Chondrocyte (in vitro differentiated cells): Measurements from ENCODE around the gene TMEM87B. TPM values are rescaled to one million over a fixed set of nuclear protein-coding genes. Genes with fewer than 3 reads are reported as not detected.

Experiments used
- DNase-seq: peaks from one replicate; pipeline ENCODE4 v3.0.0; 2021; ENCODE audit warnings: mixed read lengths, low spot score
- H3K27ac Mint-ChIP-seq: one replicate; pipeline ENCODE4 v1.8.0; 2021; ENCODE audit warnings: mild to moderate bottlenecking, moderate library complexity, mixed read lengths; ENCODE audit not compliant: unreplicated experiment
- H3K27me3 Mint-ChIP-seq: 2 replicates; pipeline ENCODE4 v1.8.0; 2021; ENCODE audit warnings: low read depth, mixed read lengths
- H3K36me3 Mint-ChIP-seq: 2 replicates; pipeline ENCODE4 v1.8.0; 2021; ENCODE audit warnings: low read depth, mixed read lengths
- H3K4me1 Mint-ChIP-seq: 2 replicates; pipeline ENCODE4 v1.8.0; 2021; ENCODE audit warnings: low read depth, mild to moderate bottlenecking, mixed read lengths
- H3K4me3 Mint-ChIP-seq: one replicate; pipeline ENCODE4 v1.8.0; 2021; ENCODE audit warnings: mild to moderate bottlenecking, moderate library complexity, mixed read lengths; ENCODE audit not compliant: unreplicated experiment
- H3K9me3 Mint-ChIP-seq: 2 replicates; pipeline ENCODE4 v1.8.0; 2021; ENCODE audit warnings: low read depth, mixed read lengths
- total RNA-seq: library from RNA; stranded (reverse); gene quantifications from 3 replicates; pipeline ENCODE4 v1.2.1, GENCODE V29; 2021
- TF ChIP-seq, protein P1 (sequence below): fragments of 200-600 bp; sonication (generic); IDR thresholded peaks from 2 replicates; pipeline ENCODE4 v1.5.0; 2021; ENCODE audit warnings: antibody characterized with exemption, mild to moderate bottlenecking, moderate library complexity

Gene TMEM87B
- total RNA-seq, 1 donor from 2014 or later: 19.4 TPM

- Mint-ChIP-seq H3K36me3 (peaks cover 4% of the 10 kb centered on the region), H3K27ac (no peak overlapping the region)
- DNase-seq: no peak
Observed at GRCh38 chr2:112024896-112025491, 30.1 kb upstream of the TMEM87B start.

DNA sequence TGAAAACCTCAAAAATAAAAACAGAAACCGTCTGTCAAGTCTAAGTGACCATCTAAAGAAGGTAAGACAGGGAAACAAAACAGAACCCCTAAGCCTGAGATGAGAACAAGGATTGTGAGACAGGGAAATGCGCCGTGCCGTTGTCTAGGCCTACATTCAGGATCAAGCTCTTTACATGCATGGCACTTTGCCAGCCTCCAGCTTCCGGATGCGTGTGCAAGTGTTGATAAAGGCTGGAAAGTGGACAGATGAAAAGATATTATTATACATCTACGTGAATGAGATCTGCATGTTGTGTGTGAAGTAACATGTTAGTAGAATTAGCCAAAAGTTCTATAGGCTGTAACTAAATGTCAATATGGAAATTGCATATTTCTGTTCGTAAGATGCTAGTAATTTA is 28.6 kb upstream of the TMEM87B start:
- peaks cover 1% of the 10 kb centered on the region for H3K4me1 Mint-ChIP-seq
- peaks cover 2% of the 10 kb centered on the region for H3K36me3 Mint-ChIP-seq

More at GRCh38 chr2:112024896-112025491, 30.1 kb upstream of the TMEM87B start:
- H3K9me3 Mint-ChIP-seq: no peaks in the 10 kb centered on the region
- H3K27me3 Mint-ChIP-seq: no peaks in the 10 kb centered on the region
- no peak overlapping the region for H3K4me3 Mint-ChIP-seq
- TF ChIP-seq, protein P1, sequence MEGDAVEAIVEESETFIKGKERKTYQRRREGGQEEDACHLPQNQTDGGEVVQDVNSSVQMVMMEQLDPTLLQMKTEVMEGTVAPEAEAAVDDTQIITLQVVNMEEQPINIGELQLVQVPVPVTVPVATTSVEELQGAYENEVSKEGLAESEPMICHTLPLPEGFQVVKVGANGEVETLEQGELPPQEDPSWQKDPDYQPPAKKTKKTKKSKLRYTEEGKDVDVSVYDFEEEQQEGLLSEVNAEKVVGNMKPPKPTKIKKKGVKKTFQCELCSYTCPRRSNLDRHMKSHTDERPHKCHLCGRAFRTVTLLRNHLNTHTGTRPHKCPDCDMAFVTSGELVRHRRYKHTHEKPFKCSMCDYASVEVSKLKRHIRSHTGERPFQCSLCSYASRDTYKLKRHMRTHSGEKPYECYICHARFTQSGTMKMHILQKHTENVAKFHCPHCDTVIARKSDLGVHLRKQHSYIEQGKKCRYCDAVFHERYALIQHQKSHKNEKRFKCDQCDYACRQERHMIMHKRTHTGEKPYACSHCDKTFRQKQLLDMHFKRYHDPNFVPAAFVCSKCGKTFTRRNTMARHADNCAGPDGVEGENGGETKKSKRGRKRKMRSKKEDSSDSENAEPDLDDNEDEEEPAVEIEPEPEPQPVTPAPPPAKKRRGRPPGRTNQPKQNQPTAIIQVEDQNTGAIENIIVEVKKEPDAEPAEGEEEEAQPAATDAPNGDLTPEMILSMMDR: no peak
- H3K4me1 Mint-ChIP-seq: no peaks in the 10 kb centered on the region

DNA sequence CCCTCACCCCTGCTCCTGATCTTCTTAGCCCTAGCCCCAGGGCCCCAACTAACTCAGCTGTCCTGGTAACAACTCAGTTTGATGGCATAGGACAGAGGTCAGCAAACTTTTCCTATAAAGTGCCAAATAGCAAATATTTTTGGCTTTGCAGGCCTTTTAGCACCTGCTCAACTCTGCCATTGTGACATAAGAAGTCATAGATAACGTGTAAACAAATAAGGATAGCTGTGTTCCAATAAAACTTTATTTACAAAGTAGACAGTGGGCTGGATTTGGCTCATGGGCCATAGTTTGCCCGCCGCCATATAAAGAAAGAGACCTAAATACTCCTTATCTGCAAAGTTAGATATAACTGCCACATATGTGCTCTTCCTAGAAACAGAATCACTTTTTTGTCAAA is 27.3 kb upstream of the TMEM87B start:
- Mint-ChIP-seq H3K9me3 (no peaks in the 10 kb centered on the region), H3K27ac (no peak overlapping the region), H3K4me3 (no peak overlapping the region), H3K27me3 (no peaks in the 10 kb centered on the region), H3K4me1 (peaks cover 14% of the 10 kb centered on the region), H3K36me3 (peaks cover 2% of the 10 kb centered on the region)
- TF ChIP-seq, protein P1: no peak
- DNase-seq: no peak

More for the DNA sequence above, 28.6 kb upstream of the TMEM87B start:
- TF ChIP-seq, protein P1: no peak
- Mint-ChIP-seq H3K4me3 (no peak overlapping the region), H3K27me3 (no peaks in the 10 kb centered on the region), H3K9me3 (no peaks in the 10 kb centered on the region), H3K27ac (no peak overlapping the region)
- DNase-seq: no peak

GRCh38 chr2:112029164-112029563 is 25.9 kb upstream of the TMEM87B start:
- Mint-ChIP-seq H3K36me3 (peaks cover 2% of the 10 kb centered on the region), H3K27ac (no peak overlapping the region), H3K9me3 (no peaks in the 10 kb centered on the region), H3K4me3 (no peak overlapping the region), H3K27me3 (no peaks in the 10 kb centered on the region), H3K4me1 (peaks cover 26% of the 10 kb centered on the region)
- DNase-seq: no peak
- TF ChIP-seq, protein P1: no peak

DNA sequence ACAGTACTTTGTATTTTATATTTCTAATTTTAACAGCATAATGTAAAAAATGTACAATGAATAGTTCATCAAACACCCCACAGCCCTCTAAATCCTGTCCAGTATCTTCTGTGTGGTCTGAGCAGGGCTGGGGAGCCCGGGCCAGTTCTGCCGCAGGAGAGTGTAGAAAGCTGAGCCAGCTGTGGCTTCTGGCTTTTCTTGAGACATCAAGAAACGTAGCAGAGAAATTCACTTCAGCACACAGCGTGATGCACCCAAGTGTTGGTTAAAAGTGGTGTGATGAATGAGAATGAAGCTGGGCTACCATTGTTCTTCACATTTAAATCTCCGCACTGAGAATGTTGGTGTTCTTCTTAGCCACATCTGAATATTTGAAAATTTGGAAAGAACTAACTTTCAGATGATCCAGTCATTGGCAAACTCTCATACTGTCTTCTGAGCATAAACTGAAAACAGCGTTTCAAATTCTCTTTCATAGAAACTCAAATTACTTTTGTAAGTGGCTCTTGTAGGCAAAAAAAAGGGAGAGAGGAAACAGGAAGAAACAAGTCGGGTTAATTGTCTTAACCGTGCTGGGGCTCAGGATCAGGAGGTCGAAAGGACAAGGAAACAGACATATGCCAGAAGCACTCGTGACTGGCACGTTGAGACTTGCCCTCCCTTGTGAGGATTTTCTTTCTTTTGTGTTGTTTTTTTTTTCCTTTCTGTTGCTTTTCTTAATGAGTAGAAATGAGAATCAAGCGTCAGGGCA is 23.4 kb upstream of the TMEM87B start:
- H3K27me3 Mint-ChIP-seq: no peaks in the 10 kb centered on the region
- H3K36me3 Mint-ChIP-seq: no peaks in the 10 kb centered on the region

More for the DNA sequence above, 23.4 kb upstream of the TMEM87B start:
- H3K9me3 Mint-ChIP-seq: no peaks in the 10 kb centered on the region
- H3K4me3 Mint-ChIP-seq: no peak overlapping the region
- no peak overlapping the region for H3K27ac Mint-ChIP-seq
- DNase-seq: no peak
- peaks cover 29% of the 10 kb centered on the region for H3K4me1 Mint-ChIP-seq
- TF ChIP-seq, protein P1: no peak
